HCT116 (cell line): ENCODE data around the gene SAMHD1.

Experiments used
- CTCF ChIP-seq, 3 experiments: fragments of 200-600 bp in 1 of 3; sonication (generic) in 1 of 3; IDR thresholded peaks in 2 of 3; conservative IDR thresholded peaks in 1 of 3; 2 replicates each; pipeline ENCODE4 v1.5.1; 2012 to 2017; ENCODE audit warnings: low read depth in 2 of 3, low read length in 2 of 3, antibody characterized with exemption in 1 of 3, borderline replicate concordance in 1 of 3, control low read depth in 1 of 3, mild to moderate bottlenecking in 1 of 3, mixed read lengths in 1 of 3, mixed run types in 1 of 3, moderate library complexity in 1 of 3; ENCODE audit not compliant: insufficient read depth in 1 of 3
- EGR1 ChIP-seq: IDR thresholded peaks from 2 replicates; pipeline ENCODE4 v1.6.1; 2012; ENCODE audit warnings: low read depth
- ELF1 ChIP-seq: IDR thresholded peaks from 2 replicates; pipeline ENCODE4 v1.6.1; 2012; ENCODE audit warnings: low read depth, borderline replicate concordance
- EZH2 ChIP-seq: fragments of 200-600 bp; sonication (generic); IDR thresholded peaks from 2 replicates; pipeline ENCODE4 v1.6.1; 2017; ENCODE audit warnings: antibody characterized with exemption, mixed run types
- FOSL1 ChIP-seq: IDR thresholded peaks from 2 replicates; pipeline ENCODE4 v1.6.1; 2012; ENCODE audit warnings: low read depth
- MAX ChIP-seq: IDR thresholded peaks from 2 replicates; pipeline ENCODE4 v1.6.1; 2012
- POLR2A ChIP-seq: IDR thresholded peaks from 2 replicates; pipeline ENCODE4 v1.7.0; 2011; ENCODE audit warnings: borderline replicate concordance; ENCODE audit not compliant: insufficient read depth, insufficient read length; ENCODE audit errors: extremely low read depth
- POLR2AphosphoS5 ChIP-seq: IDR thresholded peaks from 2 replicates; pipeline ENCODE4 v1.6.1; 2011; ENCODE audit warnings: mild to moderate bottlenecking, low read depth, low read length, moderate library complexity
- RAD21 ChIP-seq: IDR thresholded peaks from 2 replicates; pipeline ENCODE4 v1.6.1; 2012; ENCODE audit warnings: low read depth, mild to moderate bottlenecking
- REST ChIP-seq: IDR thresholded peaks from 2 replicates; pipeline ENCODE4 v1.6.1; 2012; ENCODE audit warnings: low read depth
- YY1 ChIP-seq: IDR thresholded peaks from 2 replicates; pipeline ENCODE4 v1.6.1; 2011; ENCODE audit warnings: low read length, low read depth, moderate library complexity, mild to moderate bottlenecking; ENCODE audit not compliant: insufficient replicate concordance; ENCODE audit errors: extremely low read depth
- ZNF274 ChIP-seq: fragments of 200-500 bp; sonication (Bioruptor generic); IDR thresholded peaks from 2 replicates; pipeline ENCODE4 v1.6.1; 2014; ENCODE audit warnings: mild to moderate bottlenecking, low read depth, low read length, inconsistent platforms

GRCh38 chr20:36932476-36933426 lies 18.8 kb downstream of the SAMHD1 start:
- TF ChIP-seq POLR2A (no peak), CTCF (IDR thresholded peaks at IDR 0.05 in 2 of 3, conservative IDR thresholded peaks at IDR 0.05 in 1 of 3; ENCODE audit: borderline replicate concordance in 1 of 3, insufficient read depth in 1 of 3, low read depth in 2 of 3, low read length in 2 of 3) (no peak), REST (no peak), ELF1 (no peak), MAX (no peak), FOSL1 (no peak), EZH2 (no peak), ZNF274 (no peak), POLR2AphosphoS5 (no peak), RAD21 (no peak), YY1 (no peak), EGR1 (no peak)
